ENCODE measurements around the gene IQGAP3.

DNA sequence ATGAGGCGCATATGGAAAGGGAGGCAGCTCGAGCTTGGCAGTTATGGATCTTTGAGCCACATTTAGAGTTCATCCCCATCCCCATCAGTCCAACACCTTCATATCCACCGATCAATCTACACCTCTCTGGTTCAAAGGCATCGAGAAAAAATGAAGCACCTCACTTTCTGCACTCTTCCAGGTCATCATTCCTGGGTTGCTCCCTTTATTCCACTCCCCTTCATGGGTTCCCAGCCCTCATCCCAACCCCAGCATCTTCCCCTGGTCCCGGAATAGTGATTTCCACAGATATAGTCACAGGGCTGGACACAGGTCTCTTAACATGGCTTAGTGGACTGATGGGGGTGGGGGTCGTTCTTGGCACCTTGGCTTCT, 47.2 kb upstream of the IQGAP3 start:
- TF ChIP-seq, protein P1, sequence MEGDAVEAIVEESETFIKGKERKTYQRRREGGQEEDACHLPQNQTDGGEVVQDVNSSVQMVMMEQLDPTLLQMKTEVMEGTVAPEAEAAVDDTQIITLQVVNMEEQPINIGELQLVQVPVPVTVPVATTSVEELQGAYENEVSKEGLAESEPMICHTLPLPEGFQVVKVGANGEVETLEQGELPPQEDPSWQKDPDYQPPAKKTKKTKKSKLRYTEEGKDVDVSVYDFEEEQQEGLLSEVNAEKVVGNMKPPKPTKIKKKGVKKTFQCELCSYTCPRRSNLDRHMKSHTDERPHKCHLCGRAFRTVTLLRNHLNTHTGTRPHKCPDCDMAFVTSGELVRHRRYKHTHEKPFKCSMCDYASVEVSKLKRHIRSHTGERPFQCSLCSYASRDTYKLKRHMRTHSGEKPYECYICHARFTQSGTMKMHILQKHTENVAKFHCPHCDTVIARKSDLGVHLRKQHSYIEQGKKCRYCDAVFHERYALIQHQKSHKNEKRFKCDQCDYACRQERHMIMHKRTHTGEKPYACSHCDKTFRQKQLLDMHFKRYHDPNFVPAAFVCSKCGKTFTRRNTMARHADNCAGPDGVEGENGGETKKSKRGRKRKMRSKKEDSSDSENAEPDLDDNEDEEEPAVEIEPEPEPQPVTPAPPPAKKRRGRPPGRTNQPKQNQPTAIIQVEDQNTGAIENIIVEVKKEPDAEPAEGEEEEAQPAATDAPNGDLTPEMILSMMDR (IDR thresholded peaks at IDR 0.05; ENCODE audit: low read length) = no peak
- TF ChIP-seq EZH2 (optimal IDR thresholded peaks at IDR 0.05; ENCODE audit: low read depth, low read length) = no peak
